ENCODE measurements around the gene LY6G5C. TPM values are rescaled to one million over a fixed set of nuclear protein-coding genes. Genes with fewer than 3 reads are reported as not detected.
A peak's percentile ranks its signal among the peaks of the same experiment; 100 is the strongest.

The LY6G5C gene
- total RNA-seq, 1 donor from 2014 or later, result not detected

DNA sequence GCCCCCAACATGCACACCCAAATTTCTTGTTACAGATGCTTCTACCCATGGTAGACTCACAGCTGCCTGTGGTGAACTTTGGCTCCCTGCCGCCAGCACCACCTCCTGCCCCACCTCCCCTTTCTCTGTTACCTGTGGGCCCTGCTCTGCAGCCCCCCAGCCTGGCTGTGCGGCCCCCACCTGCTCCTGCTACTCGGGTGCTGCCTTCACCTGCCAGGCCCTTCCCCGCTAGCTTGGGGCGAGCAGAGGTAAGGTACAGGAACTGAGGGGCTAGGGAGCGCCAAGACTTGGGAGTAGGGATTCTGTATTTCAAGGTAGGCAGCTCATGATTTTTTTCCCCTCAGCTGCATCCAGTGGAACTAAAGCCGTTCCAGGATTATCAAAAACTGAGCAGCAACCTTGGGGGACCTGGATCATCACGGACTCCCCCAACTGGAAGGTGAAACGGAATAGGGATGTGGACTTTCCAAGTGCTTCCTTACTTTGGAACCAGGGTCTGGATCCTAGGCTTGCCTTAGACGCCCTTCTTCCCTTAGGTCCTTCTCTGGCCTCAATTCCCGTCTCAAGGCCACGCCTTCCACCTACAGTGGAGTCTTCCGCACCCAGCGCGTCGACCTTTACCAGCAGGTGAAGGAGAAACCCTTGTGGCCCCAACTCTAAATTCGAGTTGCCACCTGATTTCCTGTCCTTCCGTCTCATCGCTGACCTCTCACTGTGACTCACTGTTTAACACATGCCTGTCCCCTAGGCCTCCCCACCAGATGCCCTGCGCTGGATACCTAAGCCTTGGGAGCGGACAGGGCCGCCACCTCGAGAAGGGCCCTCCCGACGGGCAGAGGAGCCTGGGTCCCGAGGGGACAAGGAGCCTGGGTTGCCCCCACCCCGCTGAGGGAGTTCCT is 43.9 kb downstream of the LY6G5C start:
- Histone ChIP-seq H3K36me3 (ENCODE audit: control insufficient read depth, insufficient read depth, low read length) (peaks cover 60% of the 10 kb centered on the region), H3K4me3 (ENCODE audit: low read depth, low read length) (no peak overlapping the region), H3K27me3 (ENCODE audit: control insufficient read depth, insufficient read depth, low read length) (no peaks in the 10 kb centered on the region)
- FAIRE-seq (peak; percentile 23), DNase-seq (ENCODE audit: low read depth) (no peak)
- TF ChIP-seq, protein P1, sequence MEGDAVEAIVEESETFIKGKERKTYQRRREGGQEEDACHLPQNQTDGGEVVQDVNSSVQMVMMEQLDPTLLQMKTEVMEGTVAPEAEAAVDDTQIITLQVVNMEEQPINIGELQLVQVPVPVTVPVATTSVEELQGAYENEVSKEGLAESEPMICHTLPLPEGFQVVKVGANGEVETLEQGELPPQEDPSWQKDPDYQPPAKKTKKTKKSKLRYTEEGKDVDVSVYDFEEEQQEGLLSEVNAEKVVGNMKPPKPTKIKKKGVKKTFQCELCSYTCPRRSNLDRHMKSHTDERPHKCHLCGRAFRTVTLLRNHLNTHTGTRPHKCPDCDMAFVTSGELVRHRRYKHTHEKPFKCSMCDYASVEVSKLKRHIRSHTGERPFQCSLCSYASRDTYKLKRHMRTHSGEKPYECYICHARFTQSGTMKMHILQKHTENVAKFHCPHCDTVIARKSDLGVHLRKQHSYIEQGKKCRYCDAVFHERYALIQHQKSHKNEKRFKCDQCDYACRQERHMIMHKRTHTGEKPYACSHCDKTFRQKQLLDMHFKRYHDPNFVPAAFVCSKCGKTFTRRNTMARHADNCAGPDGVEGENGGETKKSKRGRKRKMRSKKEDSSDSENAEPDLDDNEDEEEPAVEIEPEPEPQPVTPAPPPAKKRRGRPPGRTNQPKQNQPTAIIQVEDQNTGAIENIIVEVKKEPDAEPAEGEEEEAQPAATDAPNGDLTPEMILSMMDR (IDR thresholded peaks at IDR 0.05; ENCODE audit: insufficient read depth, low read length, severe bottlenecking), result no peak

DNA sequence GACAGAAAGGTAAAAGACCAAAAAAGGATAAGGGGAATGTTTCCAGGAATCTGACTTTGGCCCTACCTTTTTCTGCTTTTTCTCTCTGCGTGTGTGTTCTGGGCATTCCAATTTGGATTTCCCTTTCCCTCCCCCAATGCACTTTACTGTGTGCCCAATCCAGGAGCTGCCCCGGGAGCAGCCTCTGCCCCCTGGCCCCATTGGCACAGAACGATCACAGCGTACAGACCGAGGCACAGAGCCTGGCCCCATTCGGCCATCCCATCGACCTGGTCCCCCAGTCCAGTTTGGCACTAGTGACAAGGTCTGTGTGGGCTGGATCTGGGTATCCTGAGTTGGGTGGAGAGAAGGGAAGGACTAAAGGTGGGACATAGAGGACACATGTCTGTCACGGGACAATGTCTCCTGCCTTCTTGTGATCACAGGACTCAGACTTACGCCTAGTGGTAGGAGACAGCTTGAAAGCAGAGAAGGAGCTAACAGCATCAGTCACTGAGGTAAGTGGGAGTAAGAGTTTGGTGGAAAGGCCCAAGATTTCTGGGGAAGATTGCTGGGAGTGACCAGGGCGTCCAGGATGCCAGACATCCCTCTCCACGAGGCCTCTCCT is 45.8 kb downstream of the LY6G5C start:
- peak; percentile 23 for FAIRE-seq
- H3K36me3 ChIP-seq (ENCODE audit: control insufficient read depth, insufficient read depth, low read length), result peaks cover 66% of the 10 kb centered on the region

DNA sequence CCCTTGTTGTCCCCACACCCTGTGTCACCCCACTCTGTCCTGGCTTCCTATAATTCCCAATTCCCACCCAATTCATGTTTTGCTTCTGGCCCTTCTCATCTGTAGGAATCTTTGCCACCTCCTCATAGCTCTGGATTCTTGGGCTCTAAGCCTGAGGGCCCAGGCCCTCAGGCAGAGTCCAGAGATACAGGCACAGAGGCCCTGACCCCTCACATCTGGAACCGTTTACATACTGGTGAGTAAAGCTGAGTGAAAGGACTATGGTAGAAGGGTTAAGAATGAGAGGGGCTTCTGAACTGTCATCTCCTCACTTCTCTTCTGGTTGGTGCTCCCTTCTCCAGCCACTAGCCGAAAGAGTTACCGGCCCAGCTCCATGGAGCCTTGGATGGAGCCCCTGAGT is 46.7 kb downstream of the LY6G5C start:
- Histone ChIP-seq H3K36me3 (ENCODE audit: control insufficient read depth, insufficient read depth, low read length) (peaks cover 61% of the 10 kb centered on the region), H3K4me3 (ENCODE audit: low read depth, low read length) (no peak overlapping the region), H3K27me3 (ENCODE audit: control insufficient read depth, insufficient read depth, low read length) (no peaks in the 10 kb centered on the region)
- TF ChIP-seq, protein P1 (IDR thresholded peaks at IDR 0.05; ENCODE audit: insufficient read depth, low read length, severe bottlenecking), result no peak
- FAIRE-seq (no peak), DNase-seq (ENCODE audit: low read depth) (no peak)

More for the DNA sequence above, 45.8 kb downstream of the LY6G5C start:
- Histone ChIP-seq H3K27me3 (ENCODE audit: control insufficient read depth, insufficient read depth, low read length) (no peaks in the 10 kb centered on the region), H3K4me3 (ENCODE audit: low read depth, low read length) (no peak overlapping the region)
- TF ChIP-seq, protein P1 (IDR thresholded peaks at IDR 0.05; ENCODE audit: insufficient read depth, low read length, severe bottlenecking), result no peak
- no peak for DNase-seq (ENCODE audit: low read depth)

DNA sequence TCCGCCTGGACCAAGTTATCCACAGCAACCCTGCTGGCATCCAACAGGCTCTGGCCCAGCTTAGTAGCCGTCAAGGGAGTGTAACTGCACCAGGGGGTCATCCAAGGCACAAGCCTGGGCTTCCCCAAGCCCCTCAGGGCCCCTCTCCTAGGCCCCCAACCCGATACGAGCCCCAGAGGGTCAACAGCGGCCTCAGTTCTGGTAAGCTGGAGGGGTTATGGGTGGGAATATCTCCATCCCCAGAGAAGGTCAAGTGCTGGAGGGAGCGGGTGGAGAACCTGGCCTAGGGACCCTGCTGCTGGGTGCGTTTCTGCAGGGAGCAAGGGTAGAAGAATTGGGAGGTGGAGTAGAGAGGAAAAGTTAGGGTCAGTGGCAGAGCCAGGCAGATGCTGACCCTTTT is 47.4 kb downstream of the LY6G5C start:
- no peak for FAIRE-seq
- TF ChIP-seq, protein P1 (IDR thresholded peaks at IDR 0.05; ENCODE audit: insufficient read depth, low read length, severe bottlenecking), result no peak
- H3K36me3 ChIP-seq (ENCODE audit: control insufficient read depth, insufficient read depth, low read length), result peaks cover 65% of the 10 kb centered on the region
- no peak overlapping the region for H3K4me3 ChIP-seq (ENCODE audit: low read depth, low read length)
- no peaks in the 10 kb centered on the region for H3K27me3 ChIP-seq (ENCODE audit: control insufficient read depth, insufficient read depth, low read length)
- no peak for DNase-seq (ENCODE audit: low read depth)

DNA sequence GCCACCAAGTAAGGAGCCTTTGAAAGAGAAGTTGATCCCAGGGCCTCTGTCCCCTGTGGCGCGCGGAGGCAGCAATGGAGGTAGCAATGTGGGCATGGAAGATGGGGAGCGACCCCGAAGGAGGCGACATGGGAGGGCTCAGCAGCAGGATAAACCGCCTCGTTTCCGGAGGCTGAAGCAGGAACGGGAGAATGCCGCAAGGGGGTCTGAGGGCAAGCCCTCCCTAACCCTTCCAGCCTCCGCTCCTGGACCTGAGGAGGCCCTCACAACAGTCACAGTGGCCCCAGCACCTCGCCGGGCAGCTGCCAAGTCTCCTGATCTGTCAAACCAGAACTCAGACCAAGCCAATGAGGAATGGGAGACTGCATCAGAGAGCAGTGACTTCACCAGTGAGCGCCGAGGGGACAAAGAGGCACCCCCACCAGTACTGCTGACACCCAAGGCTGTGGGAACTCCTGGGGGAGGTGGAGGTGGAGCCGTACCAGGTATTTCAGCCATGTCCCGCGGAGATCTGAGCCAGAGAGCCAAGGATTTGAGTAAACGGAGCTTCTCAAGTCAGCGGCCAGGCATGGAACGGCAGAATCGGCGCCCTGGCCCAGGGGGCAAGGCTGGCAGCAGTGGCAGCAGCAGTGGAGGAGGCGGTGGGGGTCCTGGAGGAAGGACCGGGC is 48.5 kb downstream of the LY6G5C start:
- peaks cover 73% of the 10 kb centered on the region for H3K36me3 ChIP-seq (ENCODE audit: control insufficient read depth, insufficient read depth, low read length)
- no peak for DNase-seq (ENCODE audit: low read depth)
- H3K4me3 ChIP-seq (ENCODE audit: low read depth, low read length), result no peak overlapping the region
- FAIRE-seq, result no peak
- TF ChIP-seq, protein P1 (IDR thresholded peaks at IDR 0.05; ENCODE audit: insufficient read depth, low read length, severe bottlenecking), result no peak
- no peaks in the 10 kb centered on the region for H3K27me3 ChIP-seq (ENCODE audit: control insufficient read depth, insufficient read depth, low read length)
